Suprapubic skin (tissue), 3 donors: Measurements from ENCODE around the gene GLIS1.

Experiments
- CTCF ChIP-seq, 2 donors: fragments of 200-600 bp in 1 of 2; fragments of 450-650 bp in 1 of 2; sonication (generic) in 1 of 2; IDR thresholded peaks; one replicate each; pipeline ENCODE4 v1.5.1; 2016 to 2019; ENCODE audit warnings: antibody characterized with exemption in 2 of 2, mild to moderate bottlenecking in 1 of 2, moderate library complexity in 1 of 2
- EP300 ChIP-seq: sonication (generic); formaldehyde crosslinking; IDR thresholded peaks from one replicate; pipeline ENCODE4 v1.6.1; 2017; ENCODE audit warnings: antibody characterized with exemption

- TF ChIP-seq CTCF (IDR thresholded peaks at IDR 0.05) (no peak), EP300 (no peak)
Observed at GRCh38 chr1:53539226-53539625, 199.7 kb downstream of the GLIS1 start.
